Measurements from ENCODE around the gene GPBAR1.
"Not testable (repeated sequence)": the region's sequence is repeated elsewhere in the genome, so short reads cannot be mapped to it uniquely, and the experiment has no call there.

The GPBAR1 gene

DNA sequence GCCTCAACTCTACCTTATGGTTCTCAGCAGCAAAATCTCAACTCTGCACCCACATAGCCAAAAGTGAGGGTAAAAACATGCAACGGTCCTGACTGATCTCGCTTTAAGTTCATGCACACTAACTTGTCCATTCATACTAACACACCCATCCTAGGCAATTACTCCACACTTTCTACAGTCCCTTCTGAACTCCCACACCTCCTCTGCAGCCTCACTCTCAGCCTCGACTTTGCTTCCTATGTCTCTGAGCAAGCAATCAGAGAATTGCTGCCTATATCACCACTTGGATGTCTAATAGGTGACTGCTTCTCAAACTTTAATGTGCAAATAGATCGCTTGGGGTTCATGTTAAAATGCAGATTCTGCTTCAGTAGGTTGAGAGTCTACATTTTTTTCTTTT, 39.3 kb downstream of the GPBAR1 start:
- no peak overlapping the region for H3K4me3 ChIP-seq (ENCODE audit: low read depth, low read length)
- no peak for DNase-seq (ENCODE audit: low read depth)
- TF ChIP-seq CTCF (IDR thresholded peaks at IDR 0.05; ENCODE audit: insufficient read depth, low read depth, low read length, missing control alignments): no peak

DNA sequence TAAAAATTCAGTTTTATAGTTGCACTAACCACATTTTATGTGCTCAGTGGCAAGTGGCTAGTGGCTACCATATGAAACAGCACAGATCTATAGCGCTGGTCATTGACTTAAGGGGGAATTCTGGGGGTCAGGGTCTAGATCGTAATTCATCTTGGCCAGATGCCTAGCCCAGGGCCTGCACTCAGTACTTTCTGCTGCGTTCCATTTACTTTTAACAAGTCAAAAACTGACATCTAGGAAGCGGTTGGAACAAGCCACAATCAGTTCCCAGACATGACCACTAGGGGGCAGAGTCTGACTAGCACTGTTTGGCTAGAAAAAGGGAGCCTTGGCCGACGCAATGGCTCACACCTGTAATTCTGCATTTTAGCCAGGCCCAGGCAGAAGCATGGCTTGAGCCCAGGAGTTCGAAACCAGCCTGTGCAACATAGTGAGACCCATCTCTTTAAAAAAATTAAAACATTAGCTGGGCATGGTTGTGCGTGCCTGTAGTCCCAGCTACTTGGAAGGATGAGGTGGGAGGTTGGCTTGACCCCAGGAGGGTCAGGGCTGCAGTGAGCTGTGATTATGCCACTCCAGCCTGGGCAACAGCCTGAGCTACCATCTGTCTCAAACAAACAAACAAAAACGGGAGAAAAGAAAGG, 40.5 kb downstream of the GPBAR1 start:
- peak; percentile 93 for DNase-seq (ENCODE audit: low read depth)
- no peak overlapping the region for H3K4me3 ChIP-seq (ENCODE audit: low read depth, low read length)
- peak; percentile 91 for TF ChIP-seq CTCF (IDR thresholded peaks at IDR 0.05; ENCODE audit: insufficient read depth, low read depth, low read length, missing control alignments)

DNA sequence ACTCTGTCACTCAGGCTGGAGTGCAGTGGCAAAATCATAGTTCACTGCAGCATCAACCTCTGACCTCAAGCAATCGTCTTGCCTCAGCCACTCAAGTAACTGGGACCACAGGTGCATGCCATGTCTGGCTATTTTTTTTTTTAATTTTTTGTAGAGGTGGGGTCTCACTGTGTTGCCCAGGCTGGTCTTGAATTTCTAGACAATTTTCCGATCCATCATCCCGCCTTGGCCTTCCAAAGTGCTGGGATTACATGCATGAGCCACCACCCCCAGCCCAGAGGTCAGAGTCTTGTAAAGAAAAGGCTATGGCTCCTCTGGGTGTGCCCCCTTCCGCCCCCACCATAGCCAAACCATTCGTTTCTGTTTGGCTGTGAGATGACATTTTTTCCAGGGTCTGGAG, 44.6 kb downstream of the GPBAR1 start:
- no peak overlapping the region for H3K4me3 ChIP-seq (ENCODE audit: low read depth, low read length)
- no peak for DNase-seq (ENCODE audit: low read depth)
- TF ChIP-seq CTCF (IDR thresholded peaks at IDR 0.05; ENCODE audit: insufficient read depth, low read depth, low read length, missing control alignments): no peak

- H3K4me3 ChIP-seq (ENCODE audit: low read depth, low read length): no peak overlapping the region
- no peak for TF ChIP-seq CTCF (IDR thresholded peaks at IDR 0.05; ENCODE audit: insufficient read depth, low read depth, low read length, missing control alignments)
- DNase-seq (ENCODE audit: low read depth): no peak
These were observed 45.5 kb downstream of the GPBAR1 start for GRCh38 chr2:218306184-218306920.

GRCh38 chr2:218307415-218308090, 46.7 kb downstream of the GPBAR1 start:
- H3K4me3 ChIP-seq (ENCODE audit: low read depth, low read length): no peak overlapping the region
- no peak for TF ChIP-seq CTCF (IDR thresholded peaks at IDR 0.05; ENCODE audit: insufficient read depth, low read depth, low read length, missing control alignments)
- no peak for DNase-seq (ENCODE audit: low read depth)

DNA sequence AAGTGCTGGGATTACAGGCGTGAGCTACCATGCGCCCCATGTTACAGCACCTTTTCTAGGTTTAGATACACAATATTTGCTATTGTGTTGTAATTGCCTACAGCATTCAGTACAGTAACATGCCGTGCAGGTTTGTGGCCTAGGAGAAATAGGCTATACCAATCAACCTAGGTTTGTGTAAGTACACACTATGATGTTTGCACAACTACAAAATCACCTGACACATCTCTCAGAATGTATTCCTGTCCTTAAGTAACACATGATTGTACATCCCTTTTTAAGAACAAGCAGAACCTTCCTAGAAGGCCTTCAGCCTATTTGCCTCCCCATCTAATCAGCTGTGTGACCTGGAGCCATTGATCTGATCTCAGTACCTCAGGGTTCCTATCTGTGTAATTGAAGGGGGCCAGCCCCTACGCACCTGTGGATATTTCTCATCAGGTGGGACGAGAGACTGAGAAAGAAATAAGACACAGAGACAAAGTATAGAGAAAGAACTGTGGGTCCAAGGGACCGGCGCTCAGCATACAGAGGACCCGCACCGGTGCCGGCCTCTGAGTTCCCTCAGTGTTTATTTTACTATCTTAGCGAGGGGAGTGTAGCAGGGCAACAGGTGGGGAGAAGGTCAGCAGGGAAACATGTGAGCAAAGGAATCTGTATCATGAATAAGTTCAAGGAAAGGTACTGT, 50.2 kb downstream of the GPBAR1 start:
- DNase-seq (ENCODE audit: low read depth): no peak
- TF ChIP-seq CTCF (IDR thresholded peaks at IDR 0.05; ENCODE audit: insufficient read depth, low read depth, low read length, missing control alignments): no peak
- no peak overlapping the region for H3K4me3 ChIP-seq (ENCODE audit: low read depth, low read length)

GRCh38 chr2:218311541-218312266, 50.9 kb downstream of the GPBAR1 start:
- H3K4me3 ChIP-seq (ENCODE audit: low read depth, low read length); DNase-seq (ENCODE audit: low read depth): not testable (repeated sequence)

All from GM12865 (cell line).